Ovary (tissue), 3 donors: ENCODE measurements around the gene ACSF3.

Source experiments
- CTCF ChIP-seq, 3 donors: fragments of 450-650 bp in 2 of 3; fragments of 200-600 bp in 1 of 3; IDR thresholded peaks; one replicate each; pipeline versions ENCODE4 v1.5.1 to v1.8.0; 2016 to 2022; ENCODE audit warnings: antibody characterized with exemption in 3 of 3, mild to moderate bottlenecking in 1 of 3
- EP300 ChIP-seq: sonication (generic); formaldehyde crosslinking; IDR thresholded peaks from one replicate; pipeline ENCODE4 v1.6.1; 2017; ENCODE audit warnings: antibody characterized with exemption
- POLR2A ChIP-seq: fragments of 450-650 bp; IDR thresholded peaks from one replicate; pipeline ENCODE4 v1.6.1; 2017; ENCODE audit warnings: antibody characterized with exemption, mild to moderate bottlenecking, moderate library complexity
- donor health status: DM: no; HTN: no; CAD: no.

- TF ChIP-seq POLR2A (no peak), CTCF (IDR thresholded peaks at IDR 0.05) (no peak), EP300 (no peak)
Observed at GRCh38 chr16:89168381-89169189, 74.9 kb downstream of the ACSF3 start.
